ENCODE measurements around the gene SCFD2. TPM values are rescaled to one million over a fixed set of nuclear protein-coding genes. Genes with fewer than 3 reads are reported as not detected.
"Not testable (repeated sequence)": the region's sequence is repeated elsewhere in the genome, so short reads cannot be mapped to it uniquely, and the experiment has no call there.

The SCFD2 gene
- polyA plus RNA-seq, 1 of the 3 experiments (the other 2 are of a cell fraction), result 14.1 TPM

- H3K4me3 ChIP-seq (ENCODE audit: low read depth in 2 of 2, low read length in 1 of 2); H3K9me2 ChIP-seq; H3K4me2 ChIP-seq; H3K36me3 ChIP-seq (replicated peaks in 1 of 2; ENCODE audit: control insufficient read depth in 1 of 2, insufficient read depth in 2 of 2, low read length in 1 of 2); H3K9me3 ChIP-seq; H3F3A ChIP-seq (replicated peaks; ENCODE audit: insufficient read depth); H3K4me1 ChIP-seq (ENCODE audit: control insufficient read depth in 1 of 2, insufficient read depth in 2 of 2, low read depth in 1 of 2, low read length in 1 of 2); H2AFZ ChIP-seq (ENCODE audit: low read depth); DNase-seq; H3K27me3 ChIP-seq (ENCODE audit: insufficient read depth); H3K9ac ChIP-seq; POLR2A ChIA-PET; H3K27ac ChIP-seq (ENCODE audit: low read depth in 2 of 2, low read length in 1 of 2); H3K79me2 ChIP-seq (ENCODE audit: insufficient read depth); H4K20me1 ChIP-seq (ENCODE audit: insufficient read depth): not testable (repeated sequence)
- over 99% methylated on average over 16 of the region's 16 CpGs for WGBS (ENCODE audit: low lambda C conversion rate)
- CTCF ChIA-PET, result interaction anchor here (1.9 kb wide), 1 partner anchor 13 kb away, joined by 4 read pairs; no protein-coding TSS in a partner anchor
Observed at GRCh38 chr4:53219148-53219547, 146.7 kb downstream of the SCFD2 start.

GRCh38 chr4:53208753-53209152 is 157.1 kb downstream of the SCFD2 start:
- ChIA-PET POLR2A (no interaction called here), CTCF (interaction anchor here (1.0 to 1.3 kb wide), 2 partner anchors 11 to 12 kb away, joined by 3 read pairs; no protein-coding TSS in a partner anchor)
- Histone ChIP-seq H2AFZ (ENCODE audit: low read depth) (no peak overlapping the region), H3K79me2 (ENCODE audit: insufficient read depth) (no peaks in the 10 kb centered on the region), H3K4me3 (ENCODE audit: low read depth in 2 of 2, low read length in 1 of 2) (no peak overlapping the region), H4K20me1 (ENCODE audit: insufficient read depth) (no peaks in the 10 kb centered on the region), H3K9me2 (no peaks in the 10 kb centered on the region), H3F3A (replicated peaks; ENCODE audit: insufficient read depth) (no peaks in the 10 kb centered on the region), H3K27me3 (ENCODE audit: insufficient read depth) (no peaks in the 10 kb centered on the region), H3K9me3 (no peaks in the 10 kb centered on the region), H3K9ac (no peak overlapping the region), H3K36me3 (replicated peaks in 1 of 2; ENCODE audit: control insufficient read depth in 1 of 2, insufficient read depth in 2 of 2, low read length in 1 of 2) (no peaks in the 10 kb centered on the region), H3K27ac (ENCODE audit: low read depth in 2 of 2, low read length in 1 of 2) (no peak overlapping the region), H3K4me1 (ENCODE audit: control insufficient read depth in 1 of 2, insufficient read depth in 2 of 2, low read depth in 1 of 2, low read length in 1 of 2) (no peaks in the 10 kb centered on the region), H3K4me2 (no peak overlapping the region)
- WGBS (ENCODE audit: low lambda C conversion rate), result 92% methylated on average over 3 of the region's 3 CpGs
- TF ChIP-seq USF2 (IDR thresholded peaks at IDR 0.05; ENCODE audit: borderline replicate concordance, low read depth, low read length), result no peak
- TF ChIP-seq TEAD4 (IDR thresholded peaks at IDR 0.05; ENCODE audit: borderline replicate concordance, insufficient read depth), result no peak
- TF ChIP-seq MEF2A (IDR thresholded peaks at IDR 0.05; ENCODE audit: borderline replicate concordance, low read depth), result no peak
- no peak for TF ChIP-seq NRF1 (IDR thresholded peaks at IDR 0.05; ENCODE audit: low read depth, low read length)
- TF ChIP-seq POLR2AphosphoS5 (IDR thresholded peaks at IDR 0.05; ENCODE audit: low read depth, low read length), result no peak
- TF ChIP-seq RFX5 (IDR thresholded peaks at IDR 0.05; ENCODE audit: low read length), result no peak
- TF ChIP-seq JUND (IDR thresholded peaks at IDR 0.05), result no peak
- TF ChIP-seq MXI1 (IDR thresholded peaks at IDR 0.05; ENCODE audit: low read depth, low read length), result no peak
- no peak for TF ChIP-seq ZBTB33 (IDR thresholded peaks at IDR 0.05; ENCODE audit: borderline replicate concordance, low read depth)
- no peak for TF ChIP-seq EP300 (IDR thresholded peaks at IDR 0.05; ENCODE audit: borderline replicate concordance in 1 of 2, low read depth in 1 of 2, low read length in 1 of 2)
- TF ChIP-seq RCOR1 (IDR thresholded peaks at IDR 0.05; ENCODE audit: low read length), result no peak
- TF ChIP-seq GABPA (IDR thresholded peaks at IDR 0.05; ENCODE audit: low read depth), result no peak
- TF ChIP-seq GATA2 (CRISPR knock-in tag; IDR thresholded peaks at IDR 0.05), result no peak
- TF ChIP-seq TCF12 (IDR thresholded peaks at IDR 0.05), result no peak
- DNase-seq, result no peak
